HG02970 (cell line): ENCODE results near the gene UBAC2.
A peak's percentile ranks its signal among the peaks of the same experiment; 100 is the strongest.

Source experiments
- ATAC-seq: cut with Tn5 transposase; IDR thresholded peaks from one replicate; pipeline ENCODE4 v1.9.1; 2021; ENCODE audit warnings: mild to moderate bottlenecking, moderate library complexity, moderate number of reproducible peaks; ENCODE audit not compliant: unreplicated experiment, low FRiP score

UBAC2 gene

DNA sequence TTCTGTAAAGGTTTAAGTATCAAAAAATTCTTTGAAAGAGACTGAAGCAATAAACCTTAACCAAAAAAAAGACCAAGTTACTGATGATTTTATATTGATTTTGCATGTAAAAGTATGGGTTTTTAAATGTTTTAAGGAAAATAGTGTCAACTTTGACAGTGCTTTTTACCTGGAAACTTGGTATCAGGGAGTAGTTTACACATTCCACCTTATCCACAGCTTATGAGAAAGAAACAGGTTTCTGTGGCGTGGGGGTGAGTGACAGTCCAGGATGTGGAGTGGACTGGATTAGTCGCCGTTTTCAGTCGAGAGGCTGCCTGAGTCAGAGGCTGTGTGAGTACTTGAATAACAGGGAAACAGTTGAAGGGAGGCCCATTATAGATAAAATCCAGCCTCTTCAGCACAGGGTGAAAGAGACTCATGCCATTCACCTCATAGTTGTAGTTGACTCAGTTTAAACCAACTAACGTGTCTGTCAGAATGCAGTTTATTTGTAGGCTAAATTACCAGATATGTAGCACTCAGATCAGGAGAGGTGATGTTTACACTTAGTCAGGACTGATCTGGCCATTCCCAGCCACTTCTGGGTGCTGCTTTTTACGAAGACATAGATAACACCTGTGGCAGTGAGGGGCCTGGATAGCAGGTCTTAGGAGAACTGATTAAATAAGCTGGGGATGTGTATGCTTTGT, 107.1 kb downstream of the UBAC2 start:
- ATAC-seq, result no peak

DNA sequence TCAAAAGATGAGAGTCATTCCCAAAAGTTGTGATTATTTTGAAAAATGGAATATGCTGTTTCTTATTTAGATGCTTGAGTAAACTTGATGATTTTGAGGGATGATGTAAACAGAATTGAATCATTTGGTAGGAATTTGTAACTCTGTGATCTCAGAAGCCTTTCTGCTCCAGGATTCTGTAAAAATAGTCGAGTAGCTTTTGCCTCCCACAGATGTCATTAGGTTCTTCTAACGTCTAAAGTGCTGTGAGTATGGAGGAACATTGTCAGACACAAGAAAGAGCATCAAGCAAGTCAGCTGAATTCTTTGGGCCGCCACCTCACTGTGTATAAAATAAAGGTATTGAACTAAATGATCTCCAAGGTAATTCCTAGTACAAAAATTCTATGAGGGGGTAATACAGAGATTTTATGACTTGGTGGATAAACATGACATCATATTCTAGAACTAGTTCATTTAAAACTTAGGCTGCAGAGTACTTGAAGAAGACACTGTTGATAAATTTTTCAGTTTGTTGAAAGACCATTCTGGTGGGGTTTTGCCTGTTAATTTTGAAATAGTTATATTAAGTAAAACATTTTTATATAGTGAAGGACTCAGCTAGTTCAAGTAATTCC, 107.9 kb downstream of the UBAC2 start:
- ATAC-seq, result no peak

DNA sequence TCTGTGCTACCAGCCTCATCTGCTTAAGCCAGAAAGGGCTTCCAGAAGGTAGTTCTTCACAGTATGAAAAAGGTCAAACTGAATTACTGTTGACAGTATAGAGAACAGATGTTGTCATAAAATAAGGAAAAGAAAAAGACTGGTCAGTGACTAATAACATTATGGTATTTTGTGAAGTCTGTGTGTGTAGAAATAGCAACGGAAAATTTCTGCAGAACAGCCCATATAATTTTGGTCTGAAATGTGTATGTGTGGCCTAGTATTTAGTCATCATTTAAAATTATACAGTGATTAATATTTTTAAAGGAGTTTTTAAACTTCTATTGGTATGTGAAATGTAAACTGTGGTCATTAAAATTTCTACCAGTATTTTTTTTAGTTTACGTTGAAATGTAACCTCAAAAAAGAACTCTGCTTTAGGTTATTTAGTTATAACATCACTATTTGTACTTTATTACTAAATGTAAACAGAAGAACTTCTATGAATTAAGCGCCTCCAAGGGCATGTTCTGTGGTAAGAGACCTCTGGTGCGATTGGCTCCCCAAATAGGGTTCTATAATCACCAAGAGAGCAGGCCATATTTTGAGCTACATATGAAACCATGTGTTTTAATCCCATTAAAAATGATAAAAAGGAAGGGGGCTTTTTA, 109.9 kb downstream of the UBAC2 start:
- ATAC-seq, result no peak

DNA sequence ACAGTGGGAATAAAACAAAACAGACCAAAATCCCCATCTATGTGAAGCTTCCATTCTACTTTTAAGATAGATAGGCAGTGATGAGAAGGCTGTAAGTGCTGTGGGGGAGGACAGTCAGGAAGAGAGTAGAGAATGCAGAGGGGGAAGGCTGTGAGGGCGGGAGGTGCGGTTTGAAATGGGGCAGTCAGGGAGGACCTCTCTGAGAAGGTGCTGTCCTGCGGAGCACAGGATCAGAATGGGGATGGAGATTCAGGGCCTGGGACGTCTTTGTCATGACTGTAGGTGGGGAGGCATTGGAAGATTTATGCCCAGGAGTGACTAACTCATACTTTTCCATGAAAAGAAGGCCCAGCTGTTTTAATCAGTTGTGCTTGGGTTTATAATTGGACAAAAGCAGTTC, 110.5 kb downstream of the UBAC2 start:
- ATAC-seq, result no peak

DNA sequence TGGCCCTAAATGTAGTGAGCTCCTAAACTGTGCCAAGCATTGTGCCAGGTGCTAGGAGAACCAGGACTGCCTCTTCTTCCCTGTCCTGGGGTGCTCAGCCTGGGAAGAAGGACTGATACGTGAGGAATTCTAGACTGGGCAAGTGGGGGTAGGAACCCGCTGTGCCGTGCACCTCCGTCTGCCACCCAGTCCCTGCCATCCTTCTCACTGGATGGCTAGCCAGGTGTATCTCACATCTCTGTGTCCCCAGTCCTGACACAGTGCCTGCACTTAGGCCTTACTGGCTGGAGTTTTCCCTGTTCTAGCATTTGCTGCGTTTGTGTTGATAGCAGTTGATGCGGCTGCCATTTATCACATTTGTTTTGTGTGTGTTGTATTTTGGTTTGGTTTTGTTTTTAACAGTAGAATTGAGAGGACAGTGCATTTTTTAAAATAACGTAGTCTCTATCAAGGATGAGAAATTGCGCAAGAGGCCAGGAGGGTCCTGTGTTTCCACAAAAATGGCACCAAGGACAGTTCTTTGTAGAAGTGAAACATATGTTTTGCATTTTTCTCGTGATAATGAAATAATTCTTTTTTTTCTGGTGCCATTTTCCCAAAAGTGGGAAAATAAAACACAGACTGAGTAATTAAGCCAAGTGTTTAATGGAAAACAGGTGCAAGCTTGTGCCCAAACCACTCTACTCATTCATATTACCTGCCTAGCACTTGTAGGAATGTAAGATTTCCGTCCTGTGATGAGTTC, 111.3 kb downstream of the UBAC2 start:
- ATAC-seq, result no peak

DNA sequence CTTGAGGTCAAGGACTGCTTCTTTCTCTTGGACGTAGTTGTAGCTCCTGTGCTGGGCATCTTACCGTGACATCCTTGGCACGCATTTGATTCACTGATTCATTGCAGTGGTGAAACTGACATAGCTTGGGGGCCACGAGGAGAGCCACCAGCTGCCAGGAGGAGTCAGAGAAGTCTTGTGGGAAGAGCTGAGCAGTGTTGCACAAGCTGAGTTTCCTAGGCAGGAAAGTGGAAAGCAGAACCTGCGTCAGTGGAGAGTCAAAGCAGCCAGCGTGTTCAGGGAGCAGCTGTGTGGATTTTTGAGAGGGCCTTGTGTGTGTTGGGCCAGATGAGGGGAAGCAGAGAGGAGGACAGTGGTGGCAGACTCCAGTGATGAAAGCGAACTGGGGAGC, 111.8 kb downstream of the UBAC2 start:
- no peak for ATAC-seq

DNA sequence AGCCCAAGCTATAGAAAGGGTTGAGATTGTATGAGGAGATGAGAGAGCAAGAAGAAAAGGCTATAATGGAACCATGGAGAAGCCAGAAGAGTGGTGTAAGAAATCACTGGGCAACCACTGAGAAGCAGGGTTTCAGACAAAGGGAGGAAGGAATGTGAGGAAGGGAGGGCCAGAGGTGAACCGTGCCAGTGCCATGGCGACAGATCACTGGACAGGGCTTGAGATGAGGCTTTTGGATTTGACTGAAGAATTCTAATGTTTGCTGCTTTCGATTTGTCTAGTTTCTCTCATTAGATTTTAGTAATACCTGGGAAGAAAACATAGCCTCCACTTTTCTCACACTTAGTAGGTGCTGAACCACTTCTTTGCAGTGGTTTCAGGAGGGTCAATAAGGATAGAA, 112.8 kb downstream of the UBAC2 start:
- no peak for ATAC-seq

DNA sequence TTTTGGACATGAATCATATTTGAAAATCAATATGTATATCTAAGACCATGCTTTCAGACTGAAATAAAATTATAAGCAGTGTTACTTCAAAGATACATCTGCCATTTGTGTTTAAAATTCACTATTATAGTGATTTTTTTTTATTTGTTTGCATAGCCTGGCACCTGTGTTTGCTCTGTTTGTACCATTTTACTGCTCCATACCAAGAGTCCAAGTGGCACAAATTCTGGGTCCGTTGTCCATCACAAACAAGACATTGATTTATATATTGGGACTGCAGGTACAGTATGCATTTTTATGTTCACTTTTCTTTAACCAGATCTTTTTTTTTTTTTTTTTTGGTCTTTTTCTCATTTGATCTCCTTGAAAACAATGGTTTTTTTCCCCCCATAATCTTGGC, 113.3 kb downstream of the UBAC2 start:
- ATAC-seq, result no peak

DNA sequence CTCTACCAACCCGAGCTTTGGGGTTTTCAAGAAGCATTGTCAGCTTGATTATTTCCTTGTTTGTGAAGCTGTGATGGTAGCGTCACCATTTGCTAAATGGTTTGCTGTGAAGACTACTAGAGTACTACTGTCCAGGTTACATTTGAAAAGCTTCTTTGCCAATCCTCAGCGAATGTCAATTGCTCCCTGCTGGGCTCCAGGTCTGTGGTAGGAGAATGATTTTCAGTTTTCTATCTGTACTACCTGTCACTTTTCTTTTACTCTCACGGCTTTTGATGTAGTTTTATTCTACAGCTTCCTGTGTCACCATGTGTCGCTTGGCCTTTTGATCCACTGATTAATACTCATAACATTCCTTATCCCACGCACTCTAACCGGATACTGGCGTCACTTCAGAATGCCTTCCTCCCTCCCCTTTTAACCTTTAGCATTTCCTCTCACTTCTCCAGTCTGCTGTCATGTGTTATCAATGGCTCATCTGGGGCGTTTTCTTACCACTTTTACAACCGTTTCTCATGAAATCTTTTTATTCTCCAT, 114.1 kb downstream of the UBAC2 start:
- ATAC-seq, result no peak

DNA sequence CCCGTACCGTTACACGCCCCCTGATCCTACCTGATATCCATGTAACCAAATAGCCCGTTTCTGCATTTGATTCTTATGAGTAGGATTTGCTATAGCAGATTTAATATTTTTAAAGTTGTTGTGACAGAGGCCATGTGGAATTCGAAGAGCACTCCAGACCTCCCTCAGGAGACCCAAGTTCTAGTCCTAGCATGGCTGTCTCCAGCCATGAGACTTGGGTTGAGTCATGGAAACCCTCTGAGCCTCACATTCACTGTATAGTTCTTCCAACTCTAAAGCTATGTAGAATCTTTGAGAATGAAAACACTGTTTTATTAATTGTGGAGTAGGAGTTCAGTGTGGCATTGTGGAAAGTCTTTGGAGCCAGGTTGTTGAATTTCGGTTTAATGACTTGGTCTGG, 114.5 kb downstream of the UBAC2 start:
- no peak for ATAC-seq

DNA sequence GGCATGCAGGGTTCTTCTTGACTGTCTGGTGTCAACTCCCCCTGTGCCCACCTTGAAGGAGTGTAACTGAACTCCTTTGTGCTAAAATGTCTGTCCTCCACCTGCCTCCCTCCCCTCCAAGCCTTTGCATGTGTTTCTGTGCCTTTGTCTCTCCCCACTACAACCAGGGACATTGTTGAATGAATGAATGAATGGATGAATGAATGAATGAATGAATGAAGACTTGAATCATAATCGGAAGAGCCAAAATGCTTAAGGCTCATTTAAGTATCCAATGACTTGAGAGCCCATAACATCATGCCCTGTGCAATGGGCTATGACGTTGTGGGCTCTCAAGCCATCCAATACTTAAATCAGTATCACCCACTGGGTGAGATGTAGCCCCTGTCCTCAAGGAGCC, 115.6 kb downstream of the UBAC2 start:
- ATAC-seq, result no peak

DNA sequence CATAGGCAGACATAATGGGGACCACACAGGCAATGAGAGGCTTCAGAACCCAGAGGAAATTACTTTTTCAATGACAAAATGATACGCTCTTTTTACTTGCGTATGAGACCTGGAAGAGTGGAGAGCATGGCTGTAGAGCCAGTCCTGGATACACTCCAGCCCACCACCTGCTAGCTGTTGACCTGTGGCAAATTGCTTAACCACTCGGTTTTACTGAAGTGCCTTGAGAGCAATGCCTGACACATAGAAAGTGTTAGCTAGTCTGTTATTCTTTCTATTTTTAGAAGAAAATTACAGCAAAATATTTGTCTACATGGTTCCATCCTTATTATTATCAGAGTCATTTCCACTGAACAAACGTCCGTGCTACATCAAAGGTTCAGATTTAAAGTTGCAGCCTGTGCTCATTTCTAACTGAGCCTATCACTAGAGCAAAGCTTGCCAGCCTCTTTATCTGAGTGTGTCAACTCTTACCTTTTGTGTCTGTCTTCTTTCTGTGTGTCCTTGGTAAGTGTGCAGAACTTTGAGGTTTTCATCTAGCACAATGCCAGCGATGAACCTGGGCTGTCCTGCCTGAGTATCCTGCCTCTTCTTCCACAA, 116.1 kb downstream of the UBAC2 start:
- no peak for ATAC-seq

DNA sequence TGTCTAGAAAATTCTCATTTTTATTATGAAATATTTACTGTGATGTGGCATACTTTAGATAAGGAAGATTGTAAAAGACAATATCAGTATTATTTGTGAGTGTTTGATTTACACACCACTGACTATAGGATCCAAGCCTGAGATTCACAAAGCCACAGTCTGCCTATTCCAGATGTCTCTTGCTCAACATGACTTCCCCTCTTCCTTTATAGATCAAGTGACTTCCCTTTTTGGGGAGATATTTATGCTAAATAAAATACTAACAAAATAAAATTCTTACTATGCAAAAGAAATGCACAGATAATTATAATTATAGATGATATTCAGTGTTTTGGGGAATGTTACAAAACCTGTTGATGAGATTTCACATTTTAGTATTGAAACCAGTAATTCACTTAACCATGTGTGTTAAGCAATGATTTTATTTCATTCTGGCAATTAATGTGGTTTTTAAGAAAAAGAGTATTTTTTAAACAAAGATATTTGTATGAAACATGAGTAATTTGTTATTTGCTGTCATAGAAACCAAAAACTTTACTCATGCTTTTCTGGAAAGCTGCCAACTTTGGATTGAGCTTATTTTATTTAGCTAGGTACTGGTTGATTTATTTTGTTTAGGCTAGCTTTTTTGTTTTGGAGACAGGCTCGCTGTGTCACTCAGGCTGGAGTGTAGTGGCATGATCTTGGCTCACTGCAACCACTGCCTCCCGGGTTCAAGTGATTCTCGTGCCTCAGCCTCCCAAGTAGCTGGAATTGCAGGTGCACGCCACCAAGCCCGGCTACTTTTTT, 120.2 kb downstream of the UBAC2 start:
- no peak for ATAC-seq

DNA sequence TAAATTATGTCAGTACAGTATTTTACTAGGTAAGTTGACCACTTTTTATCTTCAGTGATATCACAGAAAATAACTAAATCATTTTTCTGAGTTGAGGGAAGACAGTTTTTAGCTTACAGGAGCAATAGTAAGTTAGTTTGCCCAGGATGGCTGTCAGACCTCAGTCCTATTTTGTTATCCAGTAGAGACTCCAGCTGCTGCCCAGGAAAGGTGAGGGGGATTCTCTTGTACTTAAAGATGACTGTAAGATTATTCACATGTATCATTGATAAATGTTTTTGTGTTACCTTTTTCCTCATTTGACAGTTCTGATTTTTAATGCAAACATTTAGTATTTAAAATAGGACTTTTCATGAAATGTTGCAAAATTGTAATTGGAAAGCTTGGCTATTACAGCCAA, 121.1 kb downstream of the UBAC2 start:
- ATAC-seq, result no peak

DNA sequence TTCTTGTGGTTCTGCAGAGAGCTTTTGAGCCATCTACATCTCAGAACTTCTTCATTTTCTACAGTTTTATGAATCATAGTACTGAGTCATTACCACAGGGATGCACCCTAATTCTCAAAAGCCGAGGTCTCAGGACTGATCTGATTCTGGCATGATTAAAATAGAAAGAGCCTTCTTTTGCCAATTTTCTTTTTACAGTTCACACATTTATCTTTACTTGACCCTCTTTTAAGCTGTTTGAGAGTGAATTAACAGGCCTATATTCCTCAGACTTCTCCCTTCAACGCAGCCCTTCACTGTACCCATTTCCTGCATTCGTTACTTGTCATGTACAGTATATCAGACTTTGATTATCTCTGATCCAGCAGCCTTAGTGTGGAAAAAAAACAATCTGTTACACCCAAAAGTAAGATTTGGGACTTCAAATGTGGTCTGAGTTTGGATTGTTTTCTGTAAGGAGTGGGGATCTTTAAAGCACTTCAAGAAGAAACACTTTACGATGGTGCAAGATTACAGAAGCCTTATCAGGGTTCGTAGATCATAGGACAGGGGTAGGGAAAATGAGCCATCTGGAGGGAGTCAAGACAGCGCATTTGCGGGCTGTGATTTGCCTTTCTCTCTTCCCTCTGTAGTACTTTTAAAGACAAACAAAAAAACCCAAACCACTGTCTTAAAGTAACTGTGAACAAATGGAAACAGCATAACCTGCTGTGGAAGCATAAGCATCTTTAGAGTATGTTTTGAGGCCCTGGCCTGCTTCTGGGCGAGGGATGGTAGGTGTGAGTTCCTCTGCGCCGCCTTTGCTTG, 121.8 kb downstream of the UBAC2 start:
- ATAC-seq, result peak; percentile 81

DNA sequence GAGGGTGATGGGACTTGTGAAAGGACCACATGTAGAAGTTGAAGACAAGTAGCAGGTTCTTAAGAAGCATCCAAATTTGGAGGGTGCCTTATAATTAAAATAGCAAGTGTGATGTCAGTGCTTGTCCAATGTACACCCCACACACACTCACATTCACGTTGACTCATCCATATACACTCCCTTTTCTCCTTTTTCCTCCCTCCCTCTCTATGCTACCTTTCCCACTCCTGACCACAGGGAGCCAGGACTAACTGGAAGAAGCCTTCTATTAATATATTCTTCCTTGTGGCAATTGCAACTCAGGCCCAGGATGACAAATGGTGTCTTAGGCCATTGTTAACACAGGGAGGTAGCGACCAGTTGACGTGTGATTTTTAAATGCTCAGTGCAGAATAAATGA, 122.8 kb downstream of the UBAC2 start:
- no peak for ATAC-seq

DNA sequence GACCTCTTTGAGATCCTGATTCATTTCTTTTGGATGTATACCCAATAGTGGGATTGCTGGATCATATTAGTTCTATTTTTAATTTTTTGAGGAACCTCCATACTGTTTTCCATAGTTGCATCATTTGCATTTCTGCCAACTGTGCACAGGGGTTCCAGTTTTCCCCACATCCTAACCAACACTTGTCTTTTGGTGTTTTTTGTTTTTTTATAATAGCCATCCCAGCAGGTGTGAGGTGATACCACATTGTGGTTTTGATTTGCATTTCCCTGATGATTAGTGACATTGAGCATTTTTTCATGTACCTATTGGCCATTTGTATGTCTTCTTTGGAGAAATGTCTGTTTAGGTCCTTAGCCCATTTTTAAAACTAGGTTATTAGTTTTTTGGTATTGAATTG, 125.4 kb downstream of the UBAC2 start:
- ATAC-seq, result no peak

DNA sequence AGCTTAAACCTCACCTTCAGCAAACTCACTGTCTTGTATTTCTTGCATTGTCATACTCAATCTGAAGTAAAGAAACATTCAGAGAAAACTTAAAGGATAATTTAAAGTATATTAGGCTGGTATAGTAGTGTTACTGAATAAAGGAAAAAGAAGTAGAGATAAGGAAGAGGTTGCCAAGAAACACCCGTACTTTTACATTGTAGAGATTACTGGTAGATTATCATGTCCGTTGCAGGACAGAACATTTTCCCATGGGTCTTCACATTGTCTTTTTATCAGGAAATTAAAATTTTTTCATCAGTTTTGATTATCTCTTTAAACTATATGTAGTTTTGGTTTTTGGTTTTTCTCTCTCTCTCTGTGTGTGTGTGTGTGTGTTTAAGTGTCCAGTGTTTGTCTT, 126.5 kb downstream of the UBAC2 start:
- ATAC-seq, result no peak

DNA sequence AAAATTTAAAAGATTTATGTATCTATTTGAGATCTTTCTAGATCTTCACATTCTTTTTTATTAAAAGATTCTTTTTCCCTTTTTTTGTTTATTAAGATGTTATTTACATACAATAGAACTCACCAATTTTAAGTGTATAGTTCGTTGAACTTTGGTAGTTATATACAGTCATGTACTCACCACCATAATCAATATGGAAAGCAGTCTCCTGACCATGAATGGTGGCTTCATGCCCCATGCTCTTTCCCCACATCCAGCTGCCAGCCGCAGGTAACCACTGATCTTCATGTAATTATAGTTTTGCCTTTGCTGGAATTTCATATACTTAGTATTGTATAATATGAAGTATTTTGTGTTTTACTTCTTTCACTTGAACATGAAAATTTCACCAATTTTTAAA, 127.1 kb downstream of the UBAC2 start:
- ATAC-seq, result no peak
